ENCODE measurements around the gene TIFAB.

Gene TIFAB

DNA sequence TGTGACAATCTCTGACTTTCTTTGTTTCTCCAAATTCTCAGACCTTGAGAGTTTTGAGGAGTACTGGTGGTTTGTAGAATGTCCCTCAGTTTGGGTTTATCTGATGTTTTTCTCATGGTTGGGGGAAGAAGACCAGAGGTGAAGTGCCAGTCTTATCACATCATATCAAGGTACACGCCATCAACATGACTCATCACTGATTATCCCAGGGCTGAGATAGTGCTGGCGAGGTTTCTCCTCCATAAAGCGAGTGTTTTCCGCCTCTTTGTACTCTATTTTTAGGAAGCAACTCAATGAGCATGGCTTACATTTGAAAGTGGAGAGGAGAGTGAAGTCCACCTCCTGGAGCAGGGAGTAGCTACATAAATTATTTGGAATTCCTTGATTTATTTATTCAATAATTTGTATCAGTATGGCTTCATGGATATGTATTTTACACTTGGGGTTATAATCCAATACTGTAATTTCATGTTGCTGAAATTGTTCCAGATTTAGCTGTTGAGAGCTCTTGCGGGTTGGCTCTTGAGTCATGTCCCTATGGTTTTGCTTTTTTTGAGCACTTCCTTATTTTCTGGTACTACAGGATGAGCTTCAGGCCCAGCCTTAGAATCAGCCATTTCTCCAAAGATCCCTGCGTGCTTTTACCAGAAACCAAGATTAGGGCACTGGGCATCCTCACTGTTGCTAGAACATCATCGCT, 28.9 kb downstream of the TIFAB start:
- Mint-ChIP-seq H3K4me1 (no peaks in the 10 kb centered on the region), H3K27ac (no peak overlapping the region), H3K4me3 (no peak overlapping the region), H3K36me3 (peaks cover 2% of the 10 kb centered on the region), H3K9me3 (peaks cover 10% of the 10 kb centered on the region), H3K27me3 (peaks cover 19% of the 10 kb centered on the region)
- ATAC-seq (ENCODE audit: low read depth) = no peak
- DNase-seq (ENCODE audit: low spot score in 2 of 2) = no peak

DNA sequence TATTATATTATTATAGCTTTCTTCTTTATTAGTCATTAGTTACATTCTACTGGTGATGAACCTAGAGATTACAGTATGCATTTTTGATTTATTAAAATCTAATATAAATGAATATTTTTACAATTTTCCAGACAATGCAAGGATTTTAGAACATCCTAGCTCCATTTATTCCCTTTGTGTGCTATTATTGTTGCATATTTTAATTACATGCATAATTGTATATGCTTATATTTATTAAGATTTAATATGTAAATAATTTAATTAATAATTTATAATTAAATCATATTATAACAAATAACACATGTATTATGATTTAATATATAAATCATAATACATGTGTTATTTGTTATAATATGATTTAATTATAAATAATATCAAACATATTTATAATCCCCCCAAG, 29.7 kb downstream of the TIFAB start:
- peaks cover 10% of the 10 kb centered on the region for H3K9me3 Mint-ChIP-seq
- no peak overlapping the region for H3K27ac Mint-ChIP-seq
- peaks cover 16% of the 10 kb centered on the region for H3K27me3 Mint-ChIP-seq
- ATAC-seq (ENCODE audit: low read depth) (no peak), DNase-seq (ENCODE audit: low spot score in 2 of 2) (no peak)
- peaks cover 2% of the 10 kb centered on the region for H3K36me3 Mint-ChIP-seq
- no peaks in the 10 kb centered on the region for H3K4me1 Mint-ChIP-seq
- H3K4me3 Mint-ChIP-seq = no peak overlapping the region

GRCh38 chr5:135417083-135417482, 35.1 kb downstream of the TIFAB start:
- Mint-ChIP-seq H3K4me3 (no peak overlapping the region), H3K9me3 (peaks cover 10% of the 10 kb centered on the region), H3K27me3 (peaks cover 13% of the 10 kb centered on the region), H3K4me1 (no peaks in the 10 kb centered on the region), H3K27ac (no peak overlapping the region), H3K36me3 (peaks cover 2% of the 10 kb centered on the region)
- ATAC-seq (ENCODE audit: low read depth) = no peak
- DNase-seq (ENCODE audit: low spot score in 2 of 2) = no peak

DNA sequence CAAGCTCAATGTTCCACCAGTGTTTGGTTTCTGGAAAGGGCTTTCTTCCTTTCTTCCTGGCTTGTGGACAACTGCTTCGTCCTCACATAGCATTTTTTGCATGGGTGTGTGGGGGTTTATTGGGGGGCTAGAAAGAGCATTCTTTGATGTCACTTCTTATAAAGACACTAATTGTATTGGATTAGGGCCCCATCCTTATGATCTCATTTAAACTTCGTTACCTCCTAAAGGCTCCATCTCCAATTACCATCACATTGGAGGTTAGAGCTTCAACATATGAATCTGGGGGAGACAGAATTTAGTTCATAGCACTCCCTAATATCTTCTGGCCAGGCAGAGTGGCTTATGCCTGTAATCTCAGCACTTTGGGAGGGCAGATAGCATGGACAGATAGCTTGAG, 47.1 kb downstream of the TIFAB start:
- Mint-ChIP-seq H3K27me3 (peaks cover 3% of the 10 kb centered on the region), H3K27ac (no peak overlapping the region), H3K9me3 (no peaks in the 10 kb centered on the region), H3K4me3 (no peak overlapping the region), H3K4me1 (no peaks in the 10 kb centered on the region), H3K36me3 (no peaks in the 10 kb centered on the region)
- DNase-seq (ENCODE audit: low spot score in 2 of 2) (no peak), ATAC-seq (ENCODE audit: low read depth) (no peak)

DNA sequence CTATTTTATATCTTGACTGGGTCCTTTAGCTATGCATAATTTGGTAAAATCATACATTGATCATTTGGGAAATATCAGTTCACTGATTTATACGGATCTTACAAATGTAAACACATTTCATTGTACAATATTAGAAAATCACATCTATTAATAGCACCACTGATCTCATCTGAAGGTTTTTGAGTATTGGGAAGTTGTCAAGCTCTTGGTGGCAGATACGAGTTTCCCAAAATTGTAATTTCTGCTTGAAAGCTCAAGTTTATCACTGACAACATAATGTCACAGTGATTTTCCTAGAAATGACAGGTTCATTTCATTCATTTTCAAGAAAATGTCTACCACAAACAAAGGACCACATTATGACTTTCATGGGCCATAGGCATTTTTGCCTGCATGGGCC, 50.1 kb downstream of the TIFAB start:
- H3K27me3 Mint-ChIP-seq = no peaks in the 10 kb centered on the region
- no peak overlapping the region for H3K27ac Mint-ChIP-seq
- ATAC-seq (ENCODE audit: low read depth) (no peak), DNase-seq (ENCODE audit: low spot score in 2 of 2) (no peak)
- no peaks in the 10 kb centered on the region for H3K36me3 Mint-ChIP-seq
- H3K9me3 Mint-ChIP-seq = no peaks in the 10 kb centered on the region
- peaks cover 11% of the 10 kb centered on the region for H3K4me1 Mint-ChIP-seq
- no peak overlapping the region for H3K4me3 Mint-ChIP-seq

DNA sequence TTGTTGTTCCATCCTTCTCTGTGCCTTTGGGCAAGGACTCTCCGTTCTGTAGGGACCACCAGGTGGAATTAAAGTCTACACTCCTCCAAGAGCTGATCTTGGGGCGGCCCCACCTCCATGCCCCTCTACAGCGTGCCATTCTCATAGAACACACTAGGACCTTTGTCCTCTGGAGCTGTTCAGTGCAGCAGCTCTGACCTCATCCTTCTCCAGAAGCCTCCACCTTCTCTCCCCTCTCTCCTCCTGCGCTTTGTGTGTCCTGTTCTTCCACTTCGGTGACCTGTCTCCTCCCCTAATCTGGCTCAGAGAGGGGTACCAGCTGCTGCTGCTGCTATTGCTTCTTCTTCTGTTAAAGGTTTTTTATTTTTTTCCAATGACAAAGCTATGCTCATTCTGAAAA, 51.3 kb downstream of the TIFAB start:
- peaks cover 18% of the 10 kb centered on the region for H3K4me1 Mint-ChIP-seq
- DNase-seq (ENCODE audit: low spot score in 2 of 2) (no peak), ATAC-seq (ENCODE audit: low read depth) (no peak)
- H3K27ac Mint-ChIP-seq = no peak overlapping the region
- H3K4me3 Mint-ChIP-seq = no peak overlapping the region
- no peaks in the 10 kb centered on the region for H3K9me3 Mint-ChIP-seq
- H3K27me3 Mint-ChIP-seq = no peaks in the 10 kb centered on the region
- no peaks in the 10 kb centered on the region for H3K36me3 Mint-ChIP-seq

GRCh38 chr5:135399794-135400542, 52.2 kb downstream of the TIFAB start:
- no peaks in the 10 kb centered on the region for H3K27me3 Mint-ChIP-seq

DNA sequence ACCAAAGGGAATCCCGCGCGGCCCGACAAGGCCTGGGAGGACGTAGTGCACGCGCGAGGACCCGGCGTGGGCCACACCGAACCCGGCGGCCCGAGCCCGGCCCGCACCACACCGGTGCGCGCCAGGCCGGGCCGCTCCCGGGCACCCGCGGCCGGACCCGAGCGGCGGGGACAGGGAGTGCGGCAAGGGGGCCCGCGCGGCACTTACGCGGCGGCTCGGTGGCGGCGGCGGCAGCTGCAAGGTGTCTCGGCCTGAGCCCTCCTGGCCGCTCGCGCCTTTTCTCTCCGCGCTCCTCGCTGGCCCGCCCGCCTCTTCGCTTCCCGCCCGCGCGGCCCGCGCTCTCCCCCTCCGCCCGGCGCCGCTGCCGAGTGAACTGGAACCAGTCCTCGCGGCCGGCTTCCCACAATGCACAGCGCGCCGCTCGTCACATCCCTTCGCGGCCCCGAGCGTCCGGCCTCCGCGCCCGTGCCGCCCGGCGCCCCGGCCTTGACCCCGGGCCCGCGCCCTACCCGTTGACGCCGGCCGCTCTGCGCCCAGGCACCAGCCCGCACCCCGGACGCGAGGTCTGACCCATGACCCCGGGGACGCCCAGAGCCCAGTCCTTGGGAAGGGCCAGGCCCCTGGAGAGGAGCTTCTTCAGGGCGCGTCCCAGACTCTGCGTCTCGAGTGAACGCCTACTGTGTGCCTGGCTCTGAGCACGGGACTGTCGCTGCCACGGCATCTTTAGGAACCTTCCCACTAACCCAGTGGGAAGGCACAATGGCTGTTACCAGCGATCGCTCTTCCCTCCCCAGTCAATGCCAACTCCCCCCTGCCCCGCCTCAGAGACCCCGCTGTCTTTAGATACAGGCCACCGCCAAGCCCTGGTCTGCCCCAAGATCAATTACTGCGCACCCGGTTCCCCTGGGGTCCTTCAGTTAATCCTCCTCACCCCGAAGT, 53.0 kb downstream of the TIFAB start, which contains the start of gene MACROH2A1:
Gene MACROH2A1, minus strand, starts transcription at position 377 of the 939 bp plus-strand sequence. CDS start 10,138 bp downstream, outside the sequence.
- ATAC-seq (ENCODE audit: low read depth) = peak; percentile 91
- DNase-seq (ENCODE audit: low spot score in 2 of 2) = peak; percentile 73 to 79
- Mint-ChIP-seq H3K9me3 (no peaks in the 10 kb centered on the region), H3K4me1 (peaks cover 31% of the 10 kb centered on the region), H3K27me3 (no peaks in the 10 kb centered on the region), H3K4me3 (peak within 1 kb of the TSS; percentile 93), H3K27ac (peak within 1 kb of the TSS; percentile 97), H3K36me3 (peaks cover 2% of the 10 kb centered on the region)

More at GRCh38 chr5:135399794-135400542, 52.2 kb downstream of the TIFAB start:
- Mint-ChIP-seq H3K36me3 (peaks cover 2% of the 10 kb centered on the region), H3K9me3 (no peaks in the 10 kb centered on the region), H3K4me3 (peak overlapping the region; percentile 93), H3K4me1 (peaks cover 24% of the 10 kb centered on the region), H3K27ac (peak overlapping the region; percentile 97)
- DNase-seq (ENCODE audit: low spot score in 2 of 2) (no peak), ATAC-seq (ENCODE audit: low read depth) (no peak)

GRCh38 chr5:135398160-135398854, 53.8 kb downstream of the TIFAB start:
- Mint-ChIP-seq H3K27me3 (no peaks in the 10 kb centered on the region), H3K4me3 (peak overlapping the region; percentile 84), H3K36me3 (peaks cover 2% of the 10 kb centered on the region), H3K4me1 (peaks cover 40% of the 10 kb centered on the region), H3K27ac (peak overlapping the region; percentile 53), H3K9me3 (no peaks in the 10 kb centered on the region)
- peak; percentile 27 for ATAC-seq (ENCODE audit: low read depth)
- peak in 1 of 2 donors; percentile 33 for DNase-seq (ENCODE audit: low spot score in 2 of 2)

Measured in memory B cell (primary cell).